Activated CD4-positive, alpha-beta T cell treated with anti-CD3 and anti-CD28 coated beads, Interleukin-2, amount 10 ng/mL, durations not matched to agents 24 days and 14 days (primary cell): ENCODE data around the gene DPP9. TPM values are rescaled to one million over a fixed set of nuclear protein-coding genes. Genes with fewer than 3 reads are reported as not detected.
A peak's percentile ranks its signal among the peaks of the same experiment; 100 is the strongest.

Experiments
- DNase-seq: peaks from one replicate; pipeline ENCODE4 v3.0.0; 2022
- H3K27ac Mint-ChIP-seq: one replicate; pipeline ENCODE4 v1.8.0; 2022; ENCODE audit warnings: mild to moderate bottlenecking, mixed read lengths
- H3K27me3 Mint-ChIP-seq: one replicate; pipeline ENCODE4 v1.8.0; 2022; ENCODE audit warnings: mixed read lengths
- H3K36me3 Mint-ChIP-seq: one replicate; pipeline ENCODE4 v1.8.0; 2022; ENCODE audit warnings: low read depth, mild to moderate bottlenecking, mixed read lengths
- H3K4me1 Mint-ChIP-seq: one replicate; pipeline ENCODE4 v1.8.0; 2021; ENCODE audit warnings: mixed read lengths
- H3K4me3 Mint-ChIP-seq: one replicate; pipeline ENCODE4 v1.8.0; 2022; ENCODE audit warnings: mild to moderate bottlenecking, moderate library complexity, mixed read lengths
- H3K9me3 Mint-ChIP-seq: one replicate; pipeline ENCODE4 v1.8.0; 2021; ENCODE audit warnings: mixed read lengths
- intact Hi-C: fragments of 100-400 bp; cut with micrococcal nuclease; formaldehyde crosslinking; loops from one replicate; pipeline ENCODE4 v1.15.1; 2023
- total RNA-seq: library from RNA; stranded (reverse); gene quantifications from 2 replicates; pipeline ENCODE4 v1.2.3, GENCODE V29; 2022

DPP9 gene
- total RNA-seq, result 86.4 and 95.9 TPM in 2 replicates

DNA sequence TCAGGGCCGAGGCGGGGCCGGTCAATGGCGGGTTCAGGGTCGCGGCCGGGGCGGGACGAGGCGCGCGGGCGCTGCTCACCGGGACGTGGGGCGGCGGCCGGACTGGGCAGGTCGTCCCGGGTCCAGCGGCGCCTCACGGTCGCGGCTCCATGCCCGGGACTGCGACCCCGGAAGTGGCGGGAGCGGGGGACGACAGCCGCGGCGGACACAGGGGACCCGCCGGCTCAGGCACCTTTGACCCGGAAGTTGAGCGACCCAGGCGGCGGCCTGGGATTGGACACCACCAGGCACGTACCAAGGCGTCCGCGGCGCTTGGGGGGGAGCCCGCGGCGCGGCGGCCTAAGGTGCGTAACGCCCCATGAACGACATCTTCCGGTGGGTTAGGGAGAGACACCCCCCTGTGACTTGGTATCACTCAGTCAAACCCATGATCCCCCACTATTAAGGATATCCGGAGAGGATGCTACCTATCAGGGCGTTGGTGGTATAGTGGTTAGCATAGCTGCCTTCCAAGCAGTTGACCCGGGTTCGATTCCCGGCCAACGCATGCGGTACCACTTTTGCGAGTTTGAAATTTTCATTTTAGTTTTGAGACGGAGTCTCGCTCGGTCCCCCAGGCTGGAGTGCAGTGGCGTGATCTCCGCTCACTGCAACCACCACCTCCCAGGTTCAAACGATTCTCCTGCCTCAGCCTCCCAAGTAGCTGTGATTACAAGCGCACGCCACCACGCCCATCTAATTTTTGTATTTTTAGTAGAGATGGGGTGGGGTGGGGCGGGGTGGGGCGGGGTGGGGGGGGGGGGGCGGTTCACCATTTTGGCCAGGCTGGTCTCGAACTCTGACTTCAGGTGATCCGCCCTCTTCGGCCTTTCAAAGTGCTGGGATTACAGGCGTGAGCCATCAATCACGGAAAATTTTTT, at the start of gene DPP9:
Gene DPP9 (minus strand): TSS at position 248 of the 920 bp plus-strand sequence. CDS start 3,936 bp downstream, outside the sequence.
- intact Hi-C loops, result loop anchor here (1.0 to 10.0 kb wide), 6 partner anchors 8 to 961 kb away; partner anchors contain the start of genes FEM1A, HSD11B1L, MICOS13 and MPND
- Mint-ChIP-seq H3K27me3 (peaks cover 7% of the 10 kb centered on the region), H3K4me3 (peak within 1 kb of the TSS; percentile 97), H3K4me1 (peaks cover 30% of the 10 kb centered on the region), H3K27ac (peak within 1 kb of the TSS; percentile 92), H3K36me3 (peaks cover 17% of the 10 kb centered on the region), H3K9me3 (peaks cover 5% of the 10 kb centered on the region)
- DNase-seq, result peak; percentile 99

DNA sequence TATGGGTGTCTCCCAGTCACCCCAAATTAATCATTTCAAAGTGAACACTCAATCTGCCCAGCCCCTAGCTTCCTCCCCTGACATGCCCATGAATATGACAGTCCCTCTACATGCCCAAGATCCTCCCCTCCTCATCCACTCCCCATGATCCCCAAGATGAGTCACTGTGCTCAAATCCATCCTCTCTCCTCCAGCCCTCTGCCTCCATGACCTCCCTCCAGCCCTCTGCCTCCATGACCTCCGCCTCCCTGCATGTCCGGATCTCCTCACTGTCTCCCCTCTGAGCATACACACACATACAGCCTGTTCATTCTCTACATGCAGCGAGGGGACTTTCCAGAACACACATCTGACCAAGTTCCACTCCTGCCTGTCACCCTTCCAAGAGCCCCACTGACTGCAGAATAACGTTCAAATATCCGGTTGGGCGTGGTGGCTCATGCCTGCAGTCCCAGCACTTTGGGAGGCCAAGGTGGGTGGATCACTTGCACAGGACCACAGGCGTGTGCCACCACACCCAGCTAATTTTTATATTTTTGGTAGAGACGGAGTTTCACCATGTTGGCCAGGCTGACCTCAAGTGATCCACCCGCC, 49.5 kb upstream of the DPP9 start:
- Mint-ChIP-seq H3K27me3 (no peaks in the 10 kb centered on the region), H3K36me3 (no peaks in the 10 kb centered on the region), H3K4me1 (no peaks in the 10 kb centered on the region), H3K4me3 (no peak overlapping the region), H3K27ac (no peak overlapping the region), H3K9me3 (peaks cover 3% of the 10 kb centered on the region)
- intact Hi-C loops, result no loop called here
- DNase-seq, result no peak

DNA sequence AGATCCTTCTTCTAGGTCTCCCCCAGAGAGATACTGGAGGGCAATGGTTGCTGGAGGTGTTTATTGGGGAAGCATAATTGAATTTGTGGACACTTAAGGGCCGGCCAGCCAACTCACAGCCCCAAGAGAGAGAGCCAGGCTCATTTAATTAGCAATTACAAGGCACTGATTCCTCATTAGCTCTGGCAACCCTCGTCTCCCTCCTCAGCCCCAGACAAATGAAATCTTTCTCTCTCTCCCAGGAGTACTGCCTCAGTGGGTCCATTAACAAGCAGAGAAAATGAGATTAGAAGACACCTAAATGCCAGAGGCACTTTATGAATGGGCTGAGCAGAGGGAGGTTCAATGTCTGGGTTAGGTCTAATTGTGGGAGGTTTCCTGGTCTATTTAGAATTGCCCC, 48.9 kb upstream of the DPP9 start:
- no peak for DNase-seq
- no peak overlapping the region for H3K27ac Mint-ChIP-seq
- intact Hi-C loops, result no loop called here
- H3K4me3 Mint-ChIP-seq, result no peak overlapping the region
- peaks cover 3% of the 10 kb centered on the region for H3K9me3 Mint-ChIP-seq
- H3K4me1 Mint-ChIP-seq, result no peaks in the 10 kb centered on the region
- H3K27me3 Mint-ChIP-seq, result no peaks in the 10 kb centered on the region
- H3K36me3 Mint-ChIP-seq, result no peaks in the 10 kb centered on the region

DNA sequence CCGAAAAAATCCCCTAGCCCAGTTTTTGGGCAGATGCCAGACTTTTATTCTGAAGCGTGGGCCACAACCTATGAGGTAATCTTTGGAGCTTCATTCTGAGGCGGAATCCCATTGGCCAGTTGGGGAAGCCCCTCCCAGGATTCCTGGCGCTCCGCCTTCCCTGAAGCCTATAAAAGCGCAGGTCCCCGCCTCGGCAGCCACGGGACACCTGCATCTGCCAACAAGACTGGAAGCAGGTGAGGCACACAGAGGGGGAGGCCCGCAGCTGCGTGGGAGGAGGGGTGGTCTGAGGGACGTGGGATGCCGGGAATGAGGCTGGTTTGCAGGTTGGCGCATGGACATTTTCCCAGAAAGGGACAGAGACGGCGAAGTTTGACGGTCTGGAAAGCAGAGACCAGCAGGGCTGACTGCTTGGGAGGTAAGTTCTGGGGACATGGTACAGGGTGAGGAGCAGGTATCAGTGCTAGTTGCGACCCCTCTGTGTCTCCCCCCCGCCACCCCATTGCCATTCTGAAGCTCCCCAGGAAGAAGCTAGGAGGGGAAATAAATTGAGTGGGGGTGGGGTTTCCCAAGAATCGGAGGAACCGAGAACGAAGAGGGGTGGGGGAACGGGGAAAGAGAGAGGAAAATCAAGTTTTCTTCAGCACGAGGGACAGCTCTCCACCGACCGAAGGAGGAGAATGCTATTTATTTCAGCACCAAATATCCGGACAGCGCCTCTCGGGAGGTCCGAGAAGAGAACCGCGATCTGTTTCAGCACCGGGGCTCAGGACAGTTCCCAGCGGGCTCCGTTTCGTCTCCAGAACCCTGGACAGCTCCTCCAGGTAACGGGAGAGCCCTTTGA, 45.5 kb upstream of the DPP9 start:
- H3K4me3 Mint-ChIP-seq, result no peak overlapping the region
- no peak overlapping the region for H3K27ac Mint-ChIP-seq
- no peaks in the 10 kb centered on the region for H3K4me1 Mint-ChIP-seq
- intact Hi-C loops, result loop anchor here (2.0 kb wide), 1 partner anchor 36 kb away; no protein-coding TSS in a partner anchor
- no peaks in the 10 kb centered on the region for H3K36me3 Mint-ChIP-seq
- peaks cover 2% of the 10 kb centered on the region for H3K27me3 Mint-ChIP-seq
- peak; percentile 95 for DNase-seq
- peaks cover 3% of the 10 kb centered on the region for H3K9me3 Mint-ChIP-seq

DNA sequence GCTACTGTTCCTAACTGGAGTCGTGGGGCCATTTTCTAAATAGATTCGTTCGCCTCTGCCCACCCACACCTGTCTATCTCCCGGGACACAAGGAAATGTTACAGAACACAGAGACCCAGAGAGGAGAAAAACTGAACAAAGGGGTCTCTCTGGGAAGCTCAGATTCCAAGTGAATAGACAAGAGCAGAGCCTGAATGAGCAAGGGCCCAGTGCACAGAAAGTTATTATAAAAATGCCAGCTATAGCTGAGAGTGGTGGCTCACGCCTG, 40.7 kb upstream of the DPP9 start:
- Mint-ChIP-seq H3K4me1 (peaks cover 3% of the 10 kb centered on the region), H3K36me3 (no peaks in the 10 kb centered on the region), H3K4me3 (no peak overlapping the region), H3K27ac (no peak overlapping the region), H3K9me3 (no peaks in the 10 kb centered on the region), H3K27me3 (peaks cover 24% of the 10 kb centered on the region)
- intact Hi-C loops, result no loop called here
- no peak for DNase-seq

DNA sequence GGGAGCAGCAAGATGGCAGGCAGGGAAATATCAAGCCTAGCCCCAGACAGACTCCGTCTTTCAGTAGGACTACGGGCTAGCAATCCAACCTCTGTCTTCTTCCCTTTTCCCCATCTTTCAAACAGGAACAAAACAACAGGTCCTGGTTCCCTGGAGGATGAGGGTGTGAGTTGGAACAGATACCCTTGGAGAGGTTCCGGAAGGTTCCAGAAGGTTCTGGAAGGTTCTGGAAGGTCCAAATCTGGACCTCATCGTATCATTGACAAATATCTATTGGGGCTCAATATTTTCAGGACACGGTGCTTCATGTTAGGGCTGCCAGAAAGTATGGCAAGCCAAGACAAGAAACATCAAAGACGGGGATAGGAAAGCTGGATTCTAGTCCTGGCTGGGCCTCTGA, 39.4 kb upstream of the DPP9 start:
- no peak overlapping the region for H3K4me3 Mint-ChIP-seq
- H3K27ac Mint-ChIP-seq, result peak overlapping the region; percentile 20
- intact Hi-C loops, result no loop called here
- peaks cover 27% of the 10 kb centered on the region for H3K27me3 Mint-ChIP-seq
- H3K36me3 Mint-ChIP-seq, result no peaks in the 10 kb centered on the region
- DNase-seq, result no peak
- no peaks in the 10 kb centered on the region for H3K9me3 Mint-ChIP-seq
- peaks cover 3% of the 10 kb centered on the region for H3K4me1 Mint-ChIP-seq

DNA sequence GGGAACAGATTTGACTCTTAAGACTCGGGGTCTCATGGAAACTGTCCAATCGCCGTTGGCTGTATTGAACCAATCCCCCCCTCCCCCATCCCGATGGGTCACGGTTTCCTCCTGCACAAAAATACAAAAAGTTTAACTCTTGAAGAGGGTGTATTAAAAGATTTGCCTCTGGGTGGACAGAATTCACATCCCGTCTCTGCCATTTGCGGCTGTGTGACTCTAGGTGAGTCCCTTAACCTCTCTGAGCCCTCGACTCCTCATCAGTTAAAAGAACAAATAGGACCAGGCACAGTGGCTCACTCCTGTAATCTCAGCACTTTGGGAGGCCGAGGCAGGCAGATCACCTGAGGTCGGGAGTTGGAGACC, 36.6 kb upstream of the DPP9 start:
- intact Hi-C loops, result no loop called here
- H3K9me3 Mint-ChIP-seq, result no peaks in the 10 kb centered on the region
- peak overlapping the region; percentile 66 for H3K4me3 Mint-ChIP-seq
- H3K27me3 Mint-ChIP-seq, result peaks cover 30% of the 10 kb centered on the region
- H3K27ac Mint-ChIP-seq, result peak overlapping the region; percentile 37
- peaks cover 3% of the 10 kb centered on the region for H3K4me1 Mint-ChIP-seq
- H3K36me3 Mint-ChIP-seq, result no peaks in the 10 kb centered on the region
- no peak for DNase-seq

DNA sequence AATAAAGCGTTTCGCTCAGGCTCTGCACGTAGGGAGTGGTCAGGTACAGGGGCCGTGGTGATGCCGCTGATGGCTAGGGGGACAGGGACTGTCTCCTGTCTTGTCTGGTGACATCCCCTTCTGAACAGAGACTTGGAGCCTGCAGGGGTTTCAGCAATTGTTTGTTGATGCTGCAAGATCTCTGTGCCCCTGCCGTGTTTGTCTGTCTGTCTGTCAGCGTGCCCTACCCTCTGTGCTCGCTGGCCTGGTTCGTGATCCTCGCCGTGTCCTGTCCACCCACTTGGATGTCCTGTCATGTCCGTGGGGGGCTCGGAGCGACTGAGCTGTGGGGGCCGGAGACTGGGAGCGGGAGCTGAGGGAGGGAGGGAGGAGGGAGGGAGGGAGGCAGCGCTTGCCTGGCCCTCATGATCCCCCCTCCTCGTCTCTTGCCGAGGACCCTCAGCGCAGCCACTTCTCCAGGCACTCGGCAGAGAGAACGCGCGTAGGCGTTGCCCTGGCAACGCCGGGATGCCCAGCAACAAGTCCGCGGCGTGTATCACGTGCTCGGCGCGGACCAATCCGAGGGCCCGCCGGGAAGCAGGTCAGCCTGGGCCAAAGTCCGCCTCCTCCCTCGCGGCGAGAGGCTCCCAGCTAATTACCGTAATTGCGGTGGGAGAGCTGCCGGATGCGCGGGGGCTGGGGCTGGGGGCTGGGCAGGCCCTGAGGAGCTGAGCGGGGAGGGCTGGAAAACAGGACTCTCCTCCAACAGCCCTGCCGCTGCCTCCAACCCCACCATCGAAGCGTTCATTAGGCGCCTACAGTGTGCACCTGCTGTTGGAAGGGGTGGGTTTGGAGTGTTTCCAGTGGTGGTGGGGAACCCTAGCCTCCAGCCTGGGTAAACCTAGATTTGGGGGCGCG, 36.0 kb upstream of the DPP9 start:
- H3K27me3 Mint-ChIP-seq, result peaks cover 27% of the 10 kb centered on the region
- DNase-seq, result peak; percentile 89
- no peaks in the 10 kb centered on the region for H3K9me3 Mint-ChIP-seq
- no peak overlapping the region for H3K27ac Mint-ChIP-seq
- no peaks in the 10 kb centered on the region for H3K36me3 Mint-ChIP-seq
- intact Hi-C loops, result no loop called here
- H3K4me3 Mint-ChIP-seq, result peak overlapping the region; percentile 66
- H3K4me1 Mint-ChIP-seq, result peaks cover 3% of the 10 kb centered on the region

DNA sequence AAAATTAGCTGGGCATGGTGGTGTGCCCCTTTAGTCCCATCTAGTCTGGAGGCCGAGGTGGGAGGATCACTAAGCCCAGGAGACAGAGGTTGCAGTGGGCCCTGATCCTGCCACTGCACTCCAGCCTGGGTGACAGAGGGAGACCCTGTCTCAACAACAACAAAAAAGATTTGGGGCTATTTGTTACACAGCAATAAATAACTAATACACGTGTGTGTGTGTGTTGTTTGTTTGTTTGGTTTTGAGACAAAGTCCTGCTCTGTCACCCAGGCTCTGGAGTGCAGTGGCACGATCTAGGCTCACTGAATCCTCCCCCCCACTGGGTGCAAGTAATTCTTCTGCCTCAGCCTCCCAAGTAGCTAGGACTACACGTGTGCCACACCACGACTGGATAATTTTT, 35.0 kb upstream of the DPP9 start:
- Mint-ChIP-seq H3K9me3 (no peaks in the 10 kb centered on the region), H3K27ac (no peak overlapping the region), H3K27me3 (peaks cover 26% of the 10 kb centered on the region), H3K4me3 (no peak overlapping the region), H3K36me3 (no peaks in the 10 kb centered on the region), H3K4me1 (peaks cover 3% of the 10 kb centered on the region)
- intact Hi-C loops, result no loop called here
- no peak for DNase-seq

DNA sequence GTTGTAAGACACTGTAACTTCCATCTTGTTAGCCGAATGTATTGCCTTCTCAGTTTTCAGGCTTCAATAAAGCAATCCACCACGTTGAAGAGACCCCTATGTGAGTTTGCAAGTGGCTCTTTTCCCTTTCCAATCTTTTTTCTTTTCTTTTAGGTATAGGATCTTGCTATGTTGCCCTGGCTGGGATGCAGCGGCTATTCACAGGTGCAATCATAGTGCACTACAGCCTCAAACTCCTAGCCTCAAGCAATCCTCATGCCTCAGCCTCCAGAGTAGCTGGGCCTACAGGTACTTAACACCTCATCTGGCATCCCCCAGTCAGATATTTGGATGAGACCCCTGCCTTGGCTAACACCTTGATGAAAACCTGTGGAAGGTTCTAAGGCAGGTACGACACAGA, 34.4 kb upstream of the DPP9 start:
- Mint-ChIP-seq H3K4me3 (no peak overlapping the region), H3K36me3 (no peaks in the 10 kb centered on the region), H3K27me3 (peaks cover 25% of the 10 kb centered on the region), H3K4me1 (peaks cover 3% of the 10 kb centered on the region), H3K9me3 (no peaks in the 10 kb centered on the region), H3K27ac (no peak overlapping the region)
- intact Hi-C loops, result no loop called here
- DNase-seq, result no peak

DNA sequence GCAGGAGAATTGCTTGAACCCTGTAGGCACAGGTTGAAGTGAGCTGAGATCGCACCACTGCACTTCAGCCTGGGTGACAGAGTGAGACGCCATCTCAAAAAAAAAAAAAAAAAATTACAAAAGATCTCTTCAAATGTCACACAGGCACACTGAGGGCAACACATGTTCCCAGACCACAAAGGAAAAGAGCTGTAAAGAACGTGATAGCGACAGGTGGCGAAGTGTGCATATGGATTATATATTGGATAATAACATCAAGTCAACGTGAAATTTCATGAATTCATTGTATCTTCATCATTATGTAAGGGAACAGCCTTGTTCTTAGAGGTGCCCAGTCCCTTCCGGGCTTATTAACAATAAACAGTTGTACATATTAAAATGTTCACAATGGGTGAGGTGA, 31.8 kb upstream of the DPP9 start:
- Mint-ChIP-seq H3K27me3 (peaks cover 8% of the 10 kb centered on the region), H3K9me3 (no peaks in the 10 kb centered on the region), H3K4me1 (peaks cover 3% of the 10 kb centered on the region), H3K27ac (no peak overlapping the region), H3K36me3 (no peaks in the 10 kb centered on the region), H3K4me3 (no peak overlapping the region)
- intact Hi-C loops, result no loop called here
- DNase-seq, result no peak

DNA sequence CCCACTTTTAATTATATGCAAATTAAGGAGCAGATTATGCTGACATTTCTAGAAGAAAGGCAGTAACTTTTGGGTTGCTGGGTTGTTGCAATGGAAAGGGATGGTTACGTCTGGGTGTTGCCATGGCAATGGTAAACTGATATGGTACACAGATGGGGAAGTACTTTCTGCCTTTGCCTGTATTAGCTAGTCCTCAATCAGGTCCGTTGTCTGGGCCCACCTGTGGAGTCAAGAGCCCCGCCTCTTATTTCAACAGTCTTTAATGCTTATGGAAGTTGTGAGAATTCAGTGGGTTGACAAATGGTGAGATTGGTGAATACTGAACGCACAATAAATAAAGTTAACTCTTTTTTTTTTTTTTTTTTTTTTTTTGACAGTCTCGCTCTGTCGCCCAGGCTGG, 30.6 kb upstream of the DPP9 start:
- Mint-ChIP-seq H3K27me3 (peaks cover 6% of the 10 kb centered on the region), H3K27ac (no peak overlapping the region), H3K4me1 (no peaks in the 10 kb centered on the region), H3K4me3 (no peak overlapping the region), H3K9me3 (no peaks in the 10 kb centered on the region), H3K36me3 (no peaks in the 10 kb centered on the region)
- intact Hi-C loops, result no loop called here
- DNase-seq, result no peak

DNA sequence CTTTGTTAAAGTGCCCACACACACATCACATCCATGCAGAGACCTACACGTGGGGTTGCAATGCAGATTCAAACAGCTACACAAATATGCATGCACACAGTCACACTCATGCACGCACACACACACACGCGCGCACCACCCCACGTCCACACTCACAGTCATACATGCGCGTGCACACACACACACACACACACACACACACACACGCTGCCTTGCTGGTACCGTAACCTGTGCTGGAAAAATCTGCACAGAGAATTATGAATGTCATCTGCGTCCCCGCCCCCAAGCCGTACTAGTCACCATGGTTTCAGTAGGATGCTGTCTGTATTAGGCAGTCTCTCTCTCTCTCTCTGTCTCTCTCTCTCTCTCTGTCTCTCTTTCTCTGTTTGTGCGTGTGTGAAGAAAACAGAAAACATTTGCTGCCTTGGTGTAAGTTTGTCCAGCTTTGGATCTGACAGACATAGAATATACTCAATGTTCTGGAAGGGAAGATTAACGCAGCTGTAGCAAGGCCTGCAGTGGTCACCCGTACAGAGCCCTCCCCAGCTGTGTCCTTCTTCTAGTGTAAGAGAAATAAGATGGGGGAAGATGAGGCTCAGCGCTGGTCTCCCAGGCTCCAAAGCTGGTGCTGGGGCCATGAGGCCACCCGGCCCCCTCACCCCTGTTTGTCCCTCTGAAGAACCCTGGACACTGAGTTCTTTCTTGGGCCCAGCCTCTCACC, 26.4 kb upstream of the DPP9 start:
- DNase-seq, result no peak
- H3K27ac Mint-ChIP-seq, result no peak overlapping the region
- no peaks in the 10 kb centered on the region for H3K4me1 Mint-ChIP-seq

More for the DNA sequence above, 26.4 kb upstream of the DPP9 start:
- no peaks in the 10 kb centered on the region for H3K36me3 Mint-ChIP-seq
- H3K4me3 Mint-ChIP-seq, result no peak overlapping the region
- intact Hi-C loops, result no loop called here
- H3K9me3 Mint-ChIP-seq, result no peaks in the 10 kb centered on the region
- H3K27me3 Mint-ChIP-seq, result peaks cover 11% of the 10 kb centered on the region
